K562 (cell line): ENCODE results near the gene APOLD1. TPM values are rescaled to one million over a fixed set of nuclear protein-coding genes. Genes with fewer than 3 reads are reported as not detected.

Experiments
- ATAC-seq: fragments of 200-7000 bp; cut with Tn5 transposase; 3 replicates; pipeline ENCODE4 v1.9.1; 2020; ENCODE audit warnings: moderate library complexity
- BruUV-seq: library from RNA; stranded (reverse); fragments of 400-500 nt; replicated peaks from 2 replicates; lab custom pipeline; 2021; lab: Mats Ljungman, UMichigan
- CTCF ChIA-PET: fragments of 300-600 bp; formaldehyde crosslinking; extraction: SDS; loops from one replicate; lab custom pipeline; 2021; ENCODE audit warnings: low intra/inter-chr PET ratio; lab: Yijun Ruan, JAX
- POLR2A ChIA-PET: fragments of 300-600, 350-650 bp; sonication (Branson Sonifier 250); formaldehyde crosslinking; extraction: SDS; loops from one replicate; lab custom pipeline; 2021; ENCODE audit warnings: antibody characterized with exemption, inconsistent platforms; lab: Yijun Ruan, JAX
- DNase-seq, 4 experiments: peaks; one replicate each; pipeline versions ENCODE4 v3.0.0 to v3.0.0-alpha.2; 2011 to 2018; ENCODE audit warnings: low spot score in 3 of 4, mixed read lengths in 3 of 4; ENCODE audit errors: extremely low read depth in 1 of 4
- FAIRE-seq: peaks from 2 replicates; lab custom pipeline; 2011; peaks lifted over from hg19 to GRCh38; lab: Jason Lieb, UNC
- H2AFZ ChIP-seq: 2 replicates; pipeline ENCODE4 v1.6.0; 2011; ENCODE audit warnings: low read depth, low read length, control low read depth, inconsistent platforms
- H3K27ac ChIP-seq: fragments of 200-600 bp; 3 replicates; pipeline ENCODE4 v1.8.0; 2011; ENCODE audit warnings: low read depth, mild to moderate bottlenecking, control low read depth, inconsistent platforms, low read length, moderate library complexity, mixed read lengths; ENCODE audit errors: extremely low read depth
- H3K27me3 ChIP-seq, 2 experiments: fragments of 300-600 bp in 1 of 2; 2 replicates in 1 of 2; 3 replicates in 1 of 2; pipeline versions ENCODE4 v1.6.0 to v1.8.0; 2011; ENCODE audit warnings: inconsistent platforms in 2 of 2, low read length in 2 of 2, mild to moderate bottlenecking in 1 of 2, mixed read lengths in 1 of 2, moderate library complexity in 1 of 2; ENCODE audit not compliant: control insufficient read depth in 2 of 2, insufficient read depth in 2 of 2
- H3K36me3 ChIP-seq: fragments of 300-600 bp; 3 replicates; pipeline ENCODE4 v1.8.0; 2011; ENCODE audit warnings: mild to moderate bottlenecking, low read length, inconsistent platforms; ENCODE audit not compliant: control insufficient read depth, insufficient read depth
- H3K4me1 ChIP-seq, 2 experiments: fragments of 200-600 bp in 1 of 2; replicated peaks in 1 of 2; 2 replicates in 1 of 2; 3 replicates in 1 of 2; pipeline versions ENCODE4 v1.5.1 to v1.8.0; 2011; ENCODE audit warnings: inconsistent platforms in 2 of 2, low read length in 2 of 2, mild to moderate bottlenecking in 1 of 2, mixed read lengths in 1 of 2, moderate library complexity in 1 of 2; ENCODE audit not compliant: control insufficient read depth in 2 of 2, insufficient read depth in 2 of 2
- H3K4me2 ChIP-seq: 2 replicates; pipeline ENCODE4 v1.6.1; 2011; ENCODE audit warnings: low read length, control low read depth, inconsistent platforms, mixed read lengths; ENCODE audit not compliant: insufficient read depth
- H3K4me3 ChIP-seq: fragments of 200-600 bp; sonication (generic), shearing (Covaris generic); 2 replicates; pipeline ENCODE4 v1.5.1; 2016; ENCODE audit warnings: control low read depth, inconsistent platforms
- H3K79me2 ChIP-seq: fragments of 200-600 bp; 3 replicates; pipeline ENCODE4 v1.8.0; 2011; ENCODE audit warnings: low read length, inconsistent platforms; ENCODE audit not compliant: control insufficient read depth, insufficient read depth
- H3K9ac ChIP-seq, 2 experiments: 2 replicates each; pipeline versions ENCODE4 v1.6.0 to v1.6.1; 2011; ENCODE audit warnings: low read depth in 2 of 2, low read length in 2 of 2, control low read depth in 1 of 2, inconsistent platforms in 1 of 2, mild to moderate bottlenecking in 1 of 2, mixed read lengths in 1 of 2; ENCODE audit not compliant: insufficient read depth in 1 of 2
- H3K9me1 ChIP-seq: one replicate; pipeline ENCODE4 v1.6.0; 2011; ENCODE audit warnings: inconsistent platforms, mild to moderate bottlenecking, low read length, moderate library complexity; ENCODE audit not compliant: control insufficient read depth, insufficient read depth
- H3K9me3 ChIP-seq: replicated peaks from 2 replicates; pipeline ENCODE4 v1.5.1; 2011; ENCODE audit warnings: low read depth, low read length, inconsistent platforms; ENCODE audit not compliant: control insufficient read depth, insufficient read depth
- H4K20me1 ChIP-seq: replicated peaks from 2 replicates; pipeline ENCODE4 v1.6.1; 2011; ENCODE audit warnings: low read length, inconsistent platforms, mixed read lengths; ENCODE audit not compliant: control insufficient read depth, insufficient read depth
- ESRRA ChIP-seq: fragments of 450-650 bp; IDR thresholded peaks from 2 replicates; pipeline ENCODE4 v1.6.1; 2014; ENCODE audit warnings: low read depth, mild to moderate bottlenecking, moderate library complexity, borderline replicate concordance
- ETV5 ChIP-seq: sonication (generic); formaldehyde crosslinking; IDR thresholded peaks from 2 replicates; pipeline ENCODE4 v1.4.0; 2020; ENCODE audit warnings: low read depth, mild to moderate bottlenecking, missing genetic modification reagents
- HNRNPH1 ChIP-seq: fragments of 200-400 bp; formaldehyde crosslinking; optimal IDR thresholded peaks from 2 replicates; pipeline ENCODE3; 2017; ENCODE audit warnings: low read depth, mild to moderate bottlenecking, low read length, moderate library complexity
- HNRNPUL1 ChIP-seq: fragments of 200-400 bp; formaldehyde crosslinking; IDR thresholded peaks from 2 replicates; pipeline ENCODE4 v1.6.1; 2017; ENCODE audit warnings: low read length
- POU5F1 ChIP-seq: fragments of 150-350 bp; IDR thresholded peaks from 2 replicates; pipeline ENCODE4 v1.6.1; 2014; ENCODE audit warnings: borderline replicate concordance, low read length, low read depth, mild to moderate bottlenecking; ENCODE audit not compliant: partially characterized antibody
- RBM34 ChIP-seq: fragments of 200-400 bp; formaldehyde crosslinking; IDR thresholded peaks from 2 replicates; pipeline ENCODE4 v1.6.1; 2018; ENCODE audit warnings: low read length, borderline replicate concordance; ENCODE audit not compliant: insufficient read depth
- SMC3 ChIP-seq: conservative IDR thresholded peaks from 2 replicates; pipeline ENCODE4 v1.6.1; 2011; ENCODE audit warnings: low read depth, low read length, improper control_type of control experiment; ENCODE audit not compliant: insufficient read depth
- ZBTB7A ChIP-seq: IDR thresholded peaks from 2 replicates; pipeline ENCODE4 v1.6.1; 2011; ENCODE audit warnings: low read depth, mild to moderate bottlenecking, low read length, moderate library complexity, borderline replicate concordance; ENCODE audit not compliant: control insufficient read depth
- ZNF41 ChIP-seq: fragments of 250-450 bp; sonication (Bioruptor Pico); conservative IDR thresholded peaks from 2 replicates; pipeline ENCODE4 v1.4.0; 2020; ENCODE audit warnings: mild to moderate bottlenecking
- ZNF778 ChIP-seq: fragments of 450-650 bp; formaldehyde crosslinking; IDR thresholded peaks from 2 replicates; pipeline ENCODE4 v1.4.0; 2020; ENCODE audit warnings: mild to moderate bottlenecking, moderate library complexity
- WGBS: fragments of 100-300 bp; shearing (Covaris generic); methylation state at CpG from one replicate; pipeline ENCODE4 v1.1.6; 2016; ENCODE audit warnings: low coverage, mixed read lengths; ENCODE audit not compliant: insufficient coverage; ENCODE audit errors: missing lambda C conversion rate; 5-methylcytosine and 5-hydroxymethylcytosine counted together
- in situ Hi-C: fragments of 300-500 bp; cut with MboI; formaldehyde crosslinking; loops from 4 replicates; pipeline ENCODE4 v1.15.0; 2018; ENCODE audit warnings: inconsistent platforms, mixed read lengths
- intact Hi-C: fragments of 100-400 bp; cut with micrococcal nuclease; formaldehyde crosslinking; loops from 2 replicates; pipeline ENCODE4 v1.14.2; 2022
- polyA plus RNA-seq, 8 experiments: library from polyadenylated mRNA; depleted of rRNA in 4 of 8; stranded (reverse) in 5 of 8; unstranded in 3 of 8; fragments of >200 nt; fragmentation: Nextera tagmentation in 2 of 8; fragmentation: Illumina TruSeq in 1 of 8; extraction: Ambion mirVana in 2 of 8; extraction: Trizol in 1 of 8; gene quantifications; 2 replicates each; pipeline versions ENCODE4 v1.2.1 to v1.2.3, GENCODE V29; 2011 to 2014; ENCODE audit warnings: inconsistent platforms in 1 of 8, missing spikeins in 1 of 8
- total RNA-seq, 7 experiments: library from RNA; depleted of rRNA in 6 of 7; stranded (reverse); fragments of >200 nt in 6 of 7; fragmentation: Illumina TruSeq in 2 of 7; extraction: Trizol in 2 of 7; gene quantifications; 2 replicates each; pipeline versions ENCODE4 v1.2.1 to v1.2.3, GENCODE V29; 2011 to 2021; ENCODE audit warnings: low replicate concordance in 1 of 7
- TF ChIP-seq, protein P1 (sequence below): fragments of 450-650 bp; conservative IDR thresholded peaks from 2 replicates; pipeline ENCODE4 v1.6.1; 2016; ENCODE audit warnings: missing genetic modification characterization, low read depth, mild to moderate bottlenecking, missing compliant biosample characterization, moderate library complexity
- TF ChIP-seq, protein P2 (sequence below): fragments of 450-650 bp; IDR thresholded peaks from 2 replicates; pipeline ENCODE4 v1.6.1; 2016; ENCODE audit warnings: low read depth, mild to moderate bottlenecking, moderate library complexity
- TF ChIP-seq, protein P3 (sequence below): IDR thresholded peaks from 3 replicates; pipeline ENCODE4 v1.6.1; 2011; ENCODE audit warnings: borderline replicate concordance, mild to moderate bottlenecking, moderate library complexity; ENCODE audit not compliant: insufficient read length; ENCODE audit errors: extremely low read depth
- TF ChIP-seq, protein P4 (sequence below): fragments of 250-450 bp; sonication (Bioruptor Pico); IDR thresholded peaks from 2 replicates; pipeline ENCODE4 v1.5.1; 2021; ENCODE audit warnings: mild to moderate bottlenecking

The APOLD1 gene
- total and polyA plus RNA-seq, 9 of the 15 experiments (the other 6 are each of a cell fraction or from before 2014, with no cell fraction given): 0.28 to 1.1 (median 0.61) TPM

DNA sequence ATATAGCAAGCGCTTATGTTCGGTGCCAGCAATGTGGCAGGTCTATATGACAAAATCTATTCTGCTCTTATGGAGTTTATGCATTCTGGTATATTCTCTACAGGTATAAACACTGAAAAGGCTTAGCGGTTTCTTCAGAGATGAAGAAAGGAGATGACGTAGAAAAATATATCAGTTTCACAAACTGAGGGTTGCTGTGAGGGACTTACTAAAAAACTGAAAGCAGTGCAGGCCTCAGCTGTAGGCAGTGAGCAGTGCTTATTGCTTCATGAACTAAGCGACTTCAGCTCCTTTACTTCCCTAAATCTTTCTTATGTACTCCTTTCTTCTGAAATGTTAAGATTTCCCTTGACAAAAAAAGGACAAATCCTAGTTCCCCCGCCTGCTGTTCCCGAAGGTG is 32.2 kb downstream of the APOLD1 start:
- Histone ChIP-seq H3K4me3 (no peak overlapping the region), H3K9me3 (no peaks in the 10 kb centered on the region), H3K9ac (no peak overlapping the region), H3K4me1 (peaks cover 5 to 6% of the 10 kb centered on the region in 2 experiments; a peak in 4 of 5 replicates), H2AFZ (no peak overlapping the region), H3K4me2 (no peak overlapping the region), H4K20me1 (no peaks in the 10 kb centered on the region), H3K9me1 (no peaks in the 10 kb centered on the region), H3K79me2 (peaks cover 56% of the 10 kb centered on the region), H3K36me3 (peaks cover 69% of the 10 kb centered on the region), H3K27ac (no peak overlapping the region), H3K27me3 (no peaks in the 10 kb centered on the region)
- in situ Hi-C loops (no loop called here), intact Hi-C loops (no loop called here)
- DNase-seq (no peak), FAIRE-seq (no peak), ATAC-seq (no peak)
- POLR2A ChIA-PET: interaction anchor here (1.1 kb wide), 1 partner anchor 14 kb away, joined by 3 read pairs; no protein-coding TSS in a partner anchor
- no TSS peak for BruUV-seq
- CTCF ChIA-PET: no interaction called here
- TF ChIP-seq ZNF41 (CRISPR knock-in tag): no peak
- TF ChIP-seq, protein P1, sequence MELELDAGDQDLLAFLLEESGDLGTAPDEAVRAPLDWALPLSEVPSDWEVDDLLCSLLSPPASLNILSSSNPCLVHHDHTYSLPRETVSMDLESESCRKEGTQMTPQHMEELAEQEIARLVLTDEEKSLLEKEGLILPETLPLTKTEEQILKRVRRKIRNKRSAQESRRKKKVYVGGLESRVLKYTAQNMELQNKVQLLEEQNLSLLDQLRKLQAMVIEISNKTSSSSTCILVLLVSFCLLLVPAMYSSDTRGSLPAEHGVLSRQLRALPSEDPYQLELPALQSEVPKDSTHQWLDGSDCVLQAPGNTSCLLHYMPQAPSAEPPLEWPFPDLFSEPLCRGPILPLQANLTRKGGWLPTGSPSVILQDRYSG (tag): no peak
- TF ChIP-seq, protein P2, sequence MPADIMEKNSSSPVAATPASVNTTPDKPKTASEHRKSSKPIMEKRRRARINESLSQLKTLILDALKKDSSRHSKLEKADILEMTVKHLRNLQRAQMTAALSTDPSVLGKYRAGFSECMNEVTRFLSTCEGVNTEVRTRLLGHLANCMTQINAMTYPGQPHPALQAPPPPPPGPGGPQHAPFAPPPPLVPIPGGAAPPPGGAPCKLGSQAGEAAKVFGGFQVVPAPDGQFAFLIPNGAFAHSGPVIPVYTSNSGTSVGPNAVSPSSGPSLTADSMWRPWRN: no peak
- no peak for TF ChIP-seq ZNF778 (CRISPR knock-in tag)
- TF ChIP-seq ZBTB7A: no peak
- no peak for TF ChIP-seq HNRNPUL1
- TF ChIP-seq, protein P3, sequence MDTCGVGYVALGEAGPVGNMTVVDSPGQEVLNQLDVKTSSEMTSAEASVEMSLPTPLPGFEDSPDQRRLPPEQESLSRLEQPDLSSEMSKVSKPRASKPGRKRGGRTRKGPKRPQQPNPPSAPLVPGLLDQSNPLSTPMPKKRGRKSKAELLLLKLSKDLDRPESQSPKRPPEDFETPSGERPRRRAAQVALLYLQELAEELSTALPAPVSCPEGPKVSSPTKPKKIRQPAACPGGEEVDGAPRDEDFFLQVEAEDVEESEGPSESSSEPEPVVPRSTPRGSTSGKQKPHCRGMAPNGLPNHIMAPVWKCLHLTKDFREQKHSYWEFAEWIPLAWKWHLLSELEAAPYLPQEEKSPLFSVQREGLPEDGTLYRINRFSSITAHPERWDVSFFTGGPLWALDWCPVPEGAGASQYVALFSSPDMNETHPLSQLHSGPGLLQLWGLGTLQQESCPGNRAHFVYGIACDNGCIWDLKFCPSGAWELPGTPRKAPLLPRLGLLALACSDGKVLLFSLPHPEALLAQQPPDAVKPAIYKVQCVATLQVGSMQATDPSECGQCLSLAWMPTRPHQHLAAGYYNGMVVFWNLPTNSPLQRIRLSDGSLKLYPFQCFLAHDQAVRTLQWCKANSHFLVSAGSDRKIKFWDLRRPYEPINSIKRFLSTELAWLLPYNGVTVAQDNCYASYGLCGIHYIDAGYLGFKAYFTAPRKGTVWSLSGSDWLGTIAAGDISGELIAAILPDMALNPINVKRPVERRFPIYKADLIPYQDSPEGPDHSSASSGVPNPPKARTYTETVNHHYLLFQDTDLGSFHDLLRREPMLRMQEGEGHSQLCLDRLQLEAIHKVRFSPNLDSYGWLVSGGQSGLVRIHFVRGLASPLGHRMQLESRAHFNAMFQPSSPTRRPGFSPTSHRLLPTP: no peak
- TF ChIP-seq ESRRA: no peak
- no peak for TF ChIP-seq RBM34
- no peak for TF ChIP-seq ETV5 (CRISPR knock-in tag)
- TF ChIP-seq POU5F1: no peak
- no peak for TF ChIP-seq HNRNPH1
- no peak for TF ChIP-seq SMC3
- TF ChIP-seq, protein P4, sequence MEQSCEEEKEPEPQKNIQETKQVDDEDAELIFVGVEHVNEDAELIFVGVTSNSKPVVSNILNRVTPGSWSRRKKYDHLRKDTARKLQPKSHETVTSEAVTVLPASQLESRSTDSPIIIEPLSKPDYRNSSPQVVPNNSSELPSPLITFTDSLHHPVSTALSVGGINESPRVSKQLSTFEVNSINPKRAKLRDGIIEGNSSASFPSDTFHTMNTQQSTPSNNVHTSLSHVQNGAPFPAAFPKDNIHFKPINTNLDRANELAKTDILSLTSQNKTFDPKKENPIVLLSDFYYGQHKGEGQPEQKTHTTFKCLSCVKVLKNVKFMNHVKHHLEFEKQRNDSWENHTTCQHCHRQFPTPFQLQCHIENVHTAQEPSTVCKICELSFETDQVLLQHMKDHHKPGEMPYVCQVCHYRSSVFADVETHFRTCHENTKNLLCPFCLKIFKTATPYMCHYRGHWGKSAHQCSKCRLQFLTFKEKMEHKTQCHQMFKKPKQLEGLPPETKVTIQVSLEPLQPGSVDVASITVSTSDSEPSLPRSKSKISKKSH (CRISPR knock-in tag): no peak
- 91% methylated on average over 7 of the region's 7 CpGs for WGBS
